ENCODE data around the gene KIAA0232. TPM values are rescaled to one million over a fixed set of nuclear protein-coding genes. Genes with fewer than 3 reads are reported as not detected.

KIAA0232 gene
- total RNA-seq, 1 donor from 2014 or later = 15.9 TPM

GRCh38 chr4:6776920-6777635 lies 5.4 kb upstream of the KIAA0232 start:
- no peak overlapping the region for H3K4me3 ChIP-seq
- TF ChIP-seq CTCF (IDR thresholded peaks at IDR 0.05) = no peak
- intact Hi-C loops (cut with DNase I) = no loop called here
- H3K27ac ChIP-seq = no peak overlapping the region
- peak in 1 of 2 donors; percentile 28 for DNase-seq (ENCODE audit: low spot score in 2 of 2)
- no peaks in the 10 kb centered on the region for H3K27me3 ChIP-seq
- no peaks in the 10 kb centered on the region for H3K36me3 ChIP-seq
- no peaks in the 10 kb centered on the region for H3K9me3 ChIP-seq
- H3K4me1 ChIP-seq = peaks cover 9 to 16% of the 10 kb centered on the region in 2 donors

- no peak for TF ChIP-seq CTCF (IDR thresholded peaks at IDR 0.05)
- Histone ChIP-seq H3K4me3 (no peak overlapping the region), H3K27me3 (no peaks in the 10 kb centered on the region), H3K27ac (no peak overlapping the region), H3K9me3 (no peaks in the 10 kb centered on the region), H3K4me1 (peaks cover 10 to 16% of the 10 kb centered on the region in 2 donors), H3K36me3 (no peaks in the 10 kb centered on the region)
- intact Hi-C loops (cut with DNase I) = no loop called here
- DNase-seq (ENCODE audit: low spot score in 2 of 2) = peak in 1 of 2 donors; percentile 62
Measured at GRCh38 chr4:6777636-6778281, 4.8 kb upstream of the KIAA0232 start.

- no peaks in the 10 kb centered on the region for H3K27me3 ChIP-seq
- H3K9me3 ChIP-seq = no peaks in the 10 kb centered on the region
- DNase-seq (ENCODE audit: low spot score in 2 of 2) = no peak
- no peak overlapping the region for H3K27ac ChIP-seq
- H3K36me3 ChIP-seq = no peaks in the 10 kb centered on the region
- intact Hi-C loops (cut with DNase I) = no loop called here
- no peak overlapping the region for H3K4me3 ChIP-seq
- H3K4me1 ChIP-seq = peaks cover 10 to 13% of the 10 kb centered on the region in 2 donors
- no peak for TF ChIP-seq CTCF (IDR thresholded peaks at IDR 0.05)
Measured at GRCh38 chr4:6778435-6778834, 4.1 kb upstream of the KIAA0232 start.

GRCh38 chr4:6779667-6780565 lies 2.6 kb upstream of the KIAA0232 start:
- no peak for TF ChIP-seq CTCF (IDR thresholded peaks at IDR 0.05)
- Histone ChIP-seq H3K9me3 (no peaks in the 10 kb centered on the region), H3K27ac (peak overlapping the region in 1 of 2 donors; percentile 98), H3K27me3 (no peaks in the 10 kb centered on the region), H3K4me3 (no peak overlapping the region), H3K4me1 (peaks cover 18 to 23% of the 10 kb centered on the region in 2 donors), H3K36me3 (no peaks in the 10 kb centered on the region)
- DNase-seq (ENCODE audit: low spot score in 2 of 2) = peak in 1 of 2 donors; percentile 58
- intact Hi-C loops (cut with DNase I) = loop anchor here (5.0 kb wide), 6 partner anchors 48 to 1377 kb away; partner anchors contain the start of genes ABLIM2 and GRPEL1

- peaks cover 18 to 30% of the 10 kb centered on the region in 2 donors for H3K4me1 ChIP-seq
- peak overlapping the region in 1 of 2 donors; percentile 87 for H3K4me3 ChIP-seq
- H3K36me3 ChIP-seq = no peaks in the 10 kb centered on the region
- TF ChIP-seq CTCF (IDR thresholded peaks at IDR 0.05) = no peak
- no peaks in the 10 kb centered on the region for H3K27me3 ChIP-seq
- DNase-seq (ENCODE audit: low spot score in 2 of 2) = peak in 1 of 2 donors; percentile 68
- H3K27ac ChIP-seq = peak overlapping the region; percentile 98 to 100
- H3K9me3 ChIP-seq = no peaks in the 10 kb centered on the region
- intact Hi-C loops (cut with DNase I) = loop anchor here (5.0 kb wide), 6 partner anchors 49 to 1376 kb away; partner anchors contain the start of genes ABLIM2 and GRPEL1
Measured at GRCh38 chr4:6781113-6781512, 1.4 kb upstream of the KIAA0232 start.
